Brain microvascular endothelial cell (primary cell): ENCODE measurements around the gene RAMP3.
"Not testable (repeated sequence)": the region's sequence is repeated elsewhere in the genome, so short reads cannot be mapped to it uniquely, and the experiment has no call there.

Experiments
- DNase-seq: peaks from one replicate; pipeline ENCODE4 v3.0.0-alpha.2; 2020
- H3K27ac ChIP-seq: fragments of 250-450 bp; sonication (Bioruptor Pico); 2 replicates; pipeline ENCODE4 v1.5.1; 2020; ENCODE audit warnings: mild to moderate bottlenecking, moderate library complexity
- H3K27me3 ChIP-seq: fragments of 250-450 bp; sonication (Bioruptor Pico); replicated peaks from 2 replicates; pipeline ENCODE4 v1.5.1; 2020; ENCODE audit warnings: mild to moderate bottlenecking
- H3K36me3 ChIP-seq: fragments of 250-450 bp; sonication (Bioruptor Pico); replicated peaks from 2 replicates; pipeline ENCODE4 v1.5.1; 2020; ENCODE audit warnings: mild to moderate bottlenecking
- H3K4me3 ChIP-seq: 2 replicates; pipeline ENCODE4 v1.5.1; 2011; ENCODE audit warnings: low read depth, mild to moderate bottlenecking, control low read depth, low read length, moderate library complexity
- in situ Hi-C: cut with HindIII; loops from 2 replicates; pipeline ENCODE4 v1.10.0; 2017; ENCODE audit warnings: low sequenced_read_pairs, low pct_ligation_motif_present
- TF ChIP-seq, protein P1 (sequence below): IDR thresholded peaks from 2 replicates; pipeline ENCODE4 v1.5.1; 2011; ENCODE audit warnings: low read depth, mild to moderate bottlenecking, moderate library complexity, low read length, control low read depth, inconsistent platforms; ENCODE audit errors: missing control alignments

The RAMP3 gene

GRCh38 chr7:45203036-45203435, 45.4 kb downstream of the RAMP3 start:
- DNase-seq = no peak
- no peak overlapping the region for H3K27ac ChIP-seq
- TF ChIP-seq, protein P1, sequence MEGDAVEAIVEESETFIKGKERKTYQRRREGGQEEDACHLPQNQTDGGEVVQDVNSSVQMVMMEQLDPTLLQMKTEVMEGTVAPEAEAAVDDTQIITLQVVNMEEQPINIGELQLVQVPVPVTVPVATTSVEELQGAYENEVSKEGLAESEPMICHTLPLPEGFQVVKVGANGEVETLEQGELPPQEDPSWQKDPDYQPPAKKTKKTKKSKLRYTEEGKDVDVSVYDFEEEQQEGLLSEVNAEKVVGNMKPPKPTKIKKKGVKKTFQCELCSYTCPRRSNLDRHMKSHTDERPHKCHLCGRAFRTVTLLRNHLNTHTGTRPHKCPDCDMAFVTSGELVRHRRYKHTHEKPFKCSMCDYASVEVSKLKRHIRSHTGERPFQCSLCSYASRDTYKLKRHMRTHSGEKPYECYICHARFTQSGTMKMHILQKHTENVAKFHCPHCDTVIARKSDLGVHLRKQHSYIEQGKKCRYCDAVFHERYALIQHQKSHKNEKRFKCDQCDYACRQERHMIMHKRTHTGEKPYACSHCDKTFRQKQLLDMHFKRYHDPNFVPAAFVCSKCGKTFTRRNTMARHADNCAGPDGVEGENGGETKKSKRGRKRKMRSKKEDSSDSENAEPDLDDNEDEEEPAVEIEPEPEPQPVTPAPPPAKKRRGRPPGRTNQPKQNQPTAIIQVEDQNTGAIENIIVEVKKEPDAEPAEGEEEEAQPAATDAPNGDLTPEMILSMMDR = no peak
- H3K4me3 ChIP-seq = no peak overlapping the region
- H3K27me3 ChIP-seq = peaks cover 8% of the 10 kb centered on the region
- H3K36me3 ChIP-seq = no peaks in the 10 kb centered on the region
- in situ Hi-C loops = no loop called here

GRCh38 chr7:45203459-45203858, 45.9 kb downstream of the RAMP3 start:
- no peak for DNase-seq
- in situ Hi-C loops = no loop called here
- Histone ChIP-seq H3K27me3 (peaks cover 9% of the 10 kb centered on the region), H3K4me3 (no peak overlapping the region), H3K36me3 (no peaks in the 10 kb centered on the region), H3K27ac (no peak overlapping the region)
- TF ChIP-seq, protein P1 = no peak

DNA sequence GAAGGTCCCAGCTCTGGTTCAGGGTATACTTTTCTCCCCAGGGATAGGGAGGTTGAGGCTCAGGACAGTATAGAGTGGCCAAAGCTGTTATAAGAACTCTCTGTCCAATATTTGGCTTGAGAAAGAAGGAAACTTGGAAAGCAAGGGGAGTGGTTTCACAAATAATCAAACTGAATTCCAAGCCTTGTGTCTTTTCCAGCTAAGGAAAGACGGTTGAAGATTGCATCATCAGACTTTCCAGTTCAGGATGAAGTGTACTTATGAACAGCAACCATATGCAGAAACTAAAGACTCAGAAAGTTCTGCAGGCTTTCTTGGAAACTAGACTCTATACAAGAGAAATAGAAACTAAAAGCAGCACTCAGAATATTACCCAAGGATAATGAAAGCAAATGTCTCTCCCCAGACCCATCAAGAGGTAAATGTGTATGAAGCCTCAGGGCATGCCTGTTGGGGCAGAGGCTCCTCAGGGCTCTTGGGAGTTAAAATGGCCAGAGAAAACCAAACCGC, 46.4 kb downstream of the RAMP3 start:
- TF ChIP-seq, protein P1 = no peak
- Histone ChIP-seq H3K27me3 (peaks cover 9% of the 10 kb centered on the region), H3K27ac (no peak overlapping the region), H3K36me3 (no peaks in the 10 kb centered on the region), H3K4me3 (no peak overlapping the region)
- in situ Hi-C loops = no loop called here
- DNase-seq = no peak

DNA sequence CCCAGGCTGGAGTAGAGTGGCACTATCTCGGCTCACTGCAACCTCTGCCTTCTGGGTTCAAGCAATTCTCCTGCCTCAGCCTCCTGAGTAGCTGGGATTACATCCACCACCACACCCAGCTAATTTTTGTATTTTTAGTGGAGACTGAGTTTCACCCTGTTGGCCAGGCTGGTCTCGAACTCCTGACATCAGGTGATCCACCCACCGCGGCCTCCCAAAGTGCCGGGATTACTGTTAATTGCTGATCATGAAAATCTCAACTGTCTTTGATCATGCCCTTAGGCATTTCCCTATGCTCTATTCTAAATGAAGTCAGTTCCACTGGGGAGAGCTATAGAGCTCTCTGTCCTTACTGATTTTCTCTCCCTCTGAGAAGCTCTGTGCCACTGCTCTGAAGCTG, 48.7 kb downstream of the RAMP3 start:
- H3K4me3 ChIP-seq, H3K27ac ChIP-seq, H3K36me3 ChIP-seq, DNase-seq, H3K27me3 ChIP-seq, in situ Hi-C loops: not testable (repeated sequence)

DNA sequence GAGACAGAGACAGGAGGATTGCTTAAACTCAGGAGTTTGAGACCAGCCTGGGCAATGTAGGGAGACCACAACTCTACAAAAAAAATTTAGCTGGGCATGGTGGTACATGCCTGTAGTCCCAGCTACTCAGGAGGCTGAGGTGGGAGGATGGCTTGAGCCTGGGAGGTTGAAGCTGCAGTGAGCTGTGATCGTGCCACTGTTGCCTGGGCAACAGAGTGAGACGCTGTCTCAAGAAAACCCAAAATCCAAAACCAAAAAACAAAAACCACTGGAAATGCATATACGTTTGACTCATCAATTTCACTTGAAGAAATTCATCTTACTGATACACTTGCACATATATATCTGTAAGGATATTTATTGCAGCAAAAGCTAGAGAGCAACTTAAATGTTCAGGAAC, 52.3 kb downstream of the RAMP3 start:
- H3K4me3 ChIP-seq, H3K27ac ChIP-seq, DNase-seq, H3K36me3 ChIP-seq, in situ Hi-C loops, H3K27me3 ChIP-seq: not testable (repeated sequence)

- in situ Hi-C loops = no loop called here
- Histone ChIP-seq H3K27ac (no peak overlapping the region), H3K4me3 (no peak overlapping the region), H3K36me3 (no peaks in the 10 kb centered on the region), H3K27me3 (peaks cover 7% of the 10 kb centered on the region)
- DNase-seq = no peak
- TF ChIP-seq, protein P1 = no peak
These were observed 53.5 kb downstream of the RAMP3 start for GRCh38 chr7:45211066-45211465.

DNA sequence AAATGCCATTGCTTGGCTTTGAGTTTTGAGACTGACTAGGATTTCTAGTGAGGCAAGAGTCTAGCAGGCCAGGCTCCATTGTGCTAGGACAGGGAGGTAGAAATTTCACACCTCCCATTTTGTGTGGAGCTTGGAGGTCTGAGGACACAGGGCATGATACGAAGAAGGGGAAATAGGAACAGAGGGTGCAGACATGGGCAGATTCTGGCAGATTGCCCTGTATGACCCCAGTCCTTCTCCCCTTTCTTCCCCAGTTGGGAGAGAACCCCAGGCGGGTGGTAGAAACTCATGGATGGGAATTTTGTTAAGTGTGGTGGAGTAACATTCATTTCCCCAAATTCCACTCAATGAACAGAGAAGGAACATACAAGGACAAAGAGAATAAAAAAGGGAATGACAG, 54.4 kb downstream of the RAMP3 start:
- no peaks in the 10 kb centered on the region for H3K36me3 ChIP-seq
- H3K4me3 ChIP-seq = no peak overlapping the region
- in situ Hi-C loops = no loop called here
- DNase-seq = no peak
- H3K27ac ChIP-seq = no peak overlapping the region
- TF ChIP-seq, protein P1 = no peak
- H3K27me3 ChIP-seq = peaks cover 5% of the 10 kb centered on the region
